ENCODE measurements around the gene RGS7. TPM values are rescaled to one million over a fixed set of nuclear protein-coding genes. Genes with fewer than 3 reads are reported as not detected.

Gene RGS7
- total RNA-seq, 1 experiment from 2014 or later = 1.5 TPM

DNA sequence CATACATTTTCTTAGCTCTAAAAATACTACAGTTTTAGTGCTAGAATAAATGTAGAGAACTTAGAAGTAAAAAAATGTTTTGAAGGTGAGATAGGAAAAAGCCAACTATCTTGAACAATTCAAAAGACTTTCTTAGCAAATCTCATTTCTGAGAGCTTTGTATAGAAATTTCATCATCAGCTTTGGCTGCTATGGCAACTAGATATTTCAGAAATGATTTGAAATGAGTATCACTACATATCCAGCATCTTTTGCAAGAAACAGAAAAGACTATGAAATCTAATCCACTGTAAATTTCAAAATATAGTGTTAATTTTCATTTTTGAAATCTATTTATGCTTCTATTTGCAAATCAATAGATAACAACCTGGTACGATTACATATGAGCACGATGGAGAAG is 57.7 kb downstream of the RGS7 start:
- Histone ChIP-seq H3K79me1 (ENCODE audit: insufficient read depth, low read depth, low read length, poor library complexity, severe bottlenecking) (no peaks in the 10 kb centered on the region), H3K18ac (ENCODE audit: insufficient read length, low read depth, low read length) (no peak overlapping the region), H3K27me3 (ENCODE audit: insufficient read depth, low read length) (no peaks in the 10 kb centered on the region), H3K4ac (ENCODE audit: low read depth, low read length) (no peak overlapping the region), H3K23ac (ENCODE audit: insufficient read length, low read depth, low read length) (no peak overlapping the region), H3K23me2 (ENCODE audit: insufficient read length, low read depth, low read length, poor library complexity, severe bottlenecking) (no peaks in the 10 kb centered on the region), H4K20me1 (ENCODE audit: control insufficient read depth, insufficient read depth, insufficient read length) (no peaks in the 10 kb centered on the region), H3K9me3 (ENCODE audit: control insufficient read depth, low read depth, low read length) (peaks cover 5% of the 10 kb centered on the region), H4K91ac (ENCODE audit: insufficient read length, low read depth, low read length) (no peak overlapping the region), H3K27ac (ENCODE audit: insufficient read length, low read depth, low read length) (no peak overlapping the region), H2AK5ac (ENCODE audit: insufficient read length, low read length) (no peak overlapping the region), H2AFZ (ENCODE audit: low read length) (no peak overlapping the region), H2BK5ac (ENCODE audit: insufficient read length, low read length) (no peak overlapping the region), H3K4me1 (ENCODE audit: insufficient read depth, low read length) (no peaks in the 10 kb centered on the region; the same call in 1 of the 2 replicates), H3T11ph (ENCODE audit: low read length) (no peak overlapping the region), H3K14ac (ENCODE audit: insufficient read depth, low read length) (no peak overlapping the region), H3K56ac (ENCODE audit: insufficient read length, low read depth, low read length) (no peak overlapping the region), H4K8ac (replicated peaks; ENCODE audit: insufficient read length, low read depth, low read length) (no peak overlapping the region), H2BK20ac (ENCODE audit: low read depth, low read length, poor library complexity, severe bottlenecking) (no peak overlapping the region), H4K5ac (ENCODE audit: insufficient read length, low read depth, low read length) (no peak overlapping the region), H3K9ac (ENCODE audit: extremely low read depth, insufficient read length, low read length) (no peak overlapping the region), H2BK12ac (ENCODE audit: insufficient read length, low read depth, low read length) (no peak overlapping the region), H2BK120ac (ENCODE audit: low read depth, low read length, poor library complexity, severe bottlenecking) (no peak overlapping the region), H2BK15ac (ENCODE audit: low read depth, low read length) (no peak overlapping the region), H3K4me2 (ENCODE audit: insufficient read depth, insufficient read length, low read length) (no peak overlapping the region), H3K79me2 (ENCODE audit: insufficient read depth, low read length) (no peaks in the 10 kb centered on the region)
- no peak for DNase-seq
- TF ChIP-seq, protein P1, sequence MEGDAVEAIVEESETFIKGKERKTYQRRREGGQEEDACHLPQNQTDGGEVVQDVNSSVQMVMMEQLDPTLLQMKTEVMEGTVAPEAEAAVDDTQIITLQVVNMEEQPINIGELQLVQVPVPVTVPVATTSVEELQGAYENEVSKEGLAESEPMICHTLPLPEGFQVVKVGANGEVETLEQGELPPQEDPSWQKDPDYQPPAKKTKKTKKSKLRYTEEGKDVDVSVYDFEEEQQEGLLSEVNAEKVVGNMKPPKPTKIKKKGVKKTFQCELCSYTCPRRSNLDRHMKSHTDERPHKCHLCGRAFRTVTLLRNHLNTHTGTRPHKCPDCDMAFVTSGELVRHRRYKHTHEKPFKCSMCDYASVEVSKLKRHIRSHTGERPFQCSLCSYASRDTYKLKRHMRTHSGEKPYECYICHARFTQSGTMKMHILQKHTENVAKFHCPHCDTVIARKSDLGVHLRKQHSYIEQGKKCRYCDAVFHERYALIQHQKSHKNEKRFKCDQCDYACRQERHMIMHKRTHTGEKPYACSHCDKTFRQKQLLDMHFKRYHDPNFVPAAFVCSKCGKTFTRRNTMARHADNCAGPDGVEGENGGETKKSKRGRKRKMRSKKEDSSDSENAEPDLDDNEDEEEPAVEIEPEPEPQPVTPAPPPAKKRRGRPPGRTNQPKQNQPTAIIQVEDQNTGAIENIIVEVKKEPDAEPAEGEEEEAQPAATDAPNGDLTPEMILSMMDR (conservative IDR thresholded peaks at IDR 0.05) = no peak
- Mint-ChIP-seq H3K27ac (no peak overlapping the region), H3K36me3 (ENCODE audit: insufficient read depth in 1 of 3, low read depth in 3 of 3) (peaks cover 11 to 21% (median 15%) of the 10 kb centered on the region in 3 experiments), H3K4me3 (no peak overlapping the region), H3K27me3 (ENCODE audit: low read depth) (no peaks in the 10 kb centered on the region; the same call in 1 of the 2 replicates), H3K9me3 (peaks cover 19 to 20% of the 10 kb centered on the region in 2 experiments), H3K4me1 (peaks cover 10 to 17% of the 10 kb centered on the region in 2 experiments)
- no CpG with 5 or more reads among the region's 2 CpGs for WGBS (ENCODE audit: extremely low coverage, insufficient read length, low lambda C conversion rate)
